AG04450 (cell line): Measurements from ENCODE around the gene C5orf47. TPM values are rescaled to one million over a fixed set of nuclear protein-coding genes. Genes with fewer than 3 reads are reported as not detected.

Experiments used
- CTCF ChIA-PET: fragments of 300-600, 350-600 bp; formaldehyde crosslinking; extraction: SDS; loops from one replicate; lab custom pipeline; 2022; ENCODE audit warnings: antibody characterized with exemption, inconsistent platforms; lab: Charles Lee
- POLR2A ChIA-PET: fragments of 350-600 bp; formaldehyde crosslinking; extraction: SDS; loops from one replicate; lab custom pipeline; 2021; ENCODE audit warnings: antibody characterized with exemption, inconsistent platforms; lab: Yijun Ruan, JAX
- DNase-seq: peaks from one replicate; pipeline ENCODE4 v3.0.0-alpha.2; 2011; ENCODE audit warnings: low read depth, low spot score
- H3K27ac ChIP-seq: one replicate; pipeline ENCODE4 v1.5.1; 2012; ENCODE audit warnings: low read depth, low read length, control low read depth
- H3K27me3 ChIP-seq: one replicate; pipeline ENCODE4 v1.6.0; 2012; ENCODE audit warnings: low read length; ENCODE audit not compliant: control insufficient read depth, insufficient read depth
- H3K4me3 ChIP-seq: 2 replicates; pipeline ENCODE4 v1.5.1; 2011; ENCODE audit warnings: mild to moderate bottlenecking, low read depth, low read length, control low read depth
- H3K9me3 ChIP-seq: 2 replicates; pipeline ENCODE4 v1.5.1; 2012; ENCODE audit warnings: low read length; ENCODE audit not compliant: control insufficient read depth, insufficient read depth
- polyA minus RNA-seq: library from RNA; depleted of rRNA, polyadenylated mRNA; stranded (reverse); fragments of >200 nt; gene quantifications from 2 replicates; pipeline ENCODE4 v1.2.3, GENCODE V29; 2011; rRNA and poly(A)+ RNA removed
- polyA plus RNA-seq: library from polyadenylated mRNA; depleted of rRNA; stranded (reverse); fragments of >200 nt; gene quantifications from 2 replicates; pipeline ENCODE4 v1.2.3, GENCODE V29; 2011; rRNA removed
- TF ChIP-seq, protein P1 (sequence below): IDR thresholded peaks from 2 replicates; pipeline ENCODE4 v1.5.1; 2011; ENCODE audit warnings: low read depth, low read length, control low read depth, inconsistent platforms

The C5orf47 gene, protein sequence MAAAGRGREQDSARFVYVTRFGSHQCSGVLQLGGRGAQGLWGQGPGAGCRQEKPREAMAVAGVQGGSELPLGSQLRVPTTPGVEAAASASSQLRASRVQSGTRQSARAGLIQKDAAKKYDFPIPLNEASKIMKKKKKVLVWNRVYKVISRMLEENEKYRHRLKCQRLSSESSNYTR
- not detected in 2 replicates for polyA plus RNA-seq
- not detected in 2 replicates for polyA minus RNA-seq

DNA sequence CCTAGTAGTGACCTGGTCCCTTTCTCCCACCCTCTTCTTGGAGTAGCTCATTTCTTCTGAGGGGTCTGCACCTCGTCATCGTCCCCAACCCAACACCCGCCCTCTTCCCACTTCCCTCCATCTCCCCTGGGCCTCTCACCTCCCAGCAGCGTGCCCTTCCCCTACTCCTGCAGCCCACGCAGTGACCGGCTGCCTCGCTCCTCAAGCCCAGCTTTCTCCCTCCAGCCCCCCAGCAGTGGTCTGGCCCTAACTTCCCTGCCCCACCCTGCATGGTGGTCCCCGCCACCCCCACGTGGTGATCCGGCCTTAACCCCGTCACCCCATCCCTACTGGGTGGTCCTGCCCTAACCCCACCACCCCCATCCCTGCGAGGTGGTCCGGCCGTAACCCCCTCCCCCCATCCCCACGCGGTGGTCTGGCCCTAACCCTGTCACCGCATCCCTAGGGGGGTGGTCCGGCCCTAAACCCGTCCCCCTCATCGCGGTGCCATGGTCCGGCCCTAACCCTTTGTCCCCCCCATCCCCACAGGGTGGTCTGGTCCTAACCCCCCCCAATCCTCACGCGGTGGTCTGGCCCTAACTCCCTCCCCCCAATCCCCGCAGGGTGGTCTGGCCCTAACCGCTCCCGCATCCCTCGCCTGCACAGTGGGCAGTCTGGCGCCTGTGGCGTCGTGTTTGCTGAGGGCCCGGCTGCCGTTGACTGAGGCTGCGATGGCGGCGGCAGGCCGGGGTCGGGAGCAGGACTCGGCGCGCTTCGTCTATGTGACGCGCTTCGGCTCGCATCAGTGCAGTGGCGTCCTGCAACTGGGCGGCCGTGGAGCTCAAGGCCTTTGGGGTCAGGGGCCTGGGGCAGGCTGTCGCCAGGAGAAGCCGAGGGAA is at the start of gene C5orf47:
TSS of gene C5orf47 (plus strand) at position 617 of the 878 bp plus-strand sequence. CDS start at position 711, 94 bp downstream.
- Histone ChIP-seq H3K27me3 (peaks cover 4% of the 10 kb centered on the region), H3K9me3 (peaks cover 6% of the 10 kb centered on the region; the same call in 1 of the 2 replicates), H3K27ac (no peak within 1 kb of the TSS), H3K4me3 (no peak within 1 kb of the TSS)
- TF ChIP-seq, protein P1, sequence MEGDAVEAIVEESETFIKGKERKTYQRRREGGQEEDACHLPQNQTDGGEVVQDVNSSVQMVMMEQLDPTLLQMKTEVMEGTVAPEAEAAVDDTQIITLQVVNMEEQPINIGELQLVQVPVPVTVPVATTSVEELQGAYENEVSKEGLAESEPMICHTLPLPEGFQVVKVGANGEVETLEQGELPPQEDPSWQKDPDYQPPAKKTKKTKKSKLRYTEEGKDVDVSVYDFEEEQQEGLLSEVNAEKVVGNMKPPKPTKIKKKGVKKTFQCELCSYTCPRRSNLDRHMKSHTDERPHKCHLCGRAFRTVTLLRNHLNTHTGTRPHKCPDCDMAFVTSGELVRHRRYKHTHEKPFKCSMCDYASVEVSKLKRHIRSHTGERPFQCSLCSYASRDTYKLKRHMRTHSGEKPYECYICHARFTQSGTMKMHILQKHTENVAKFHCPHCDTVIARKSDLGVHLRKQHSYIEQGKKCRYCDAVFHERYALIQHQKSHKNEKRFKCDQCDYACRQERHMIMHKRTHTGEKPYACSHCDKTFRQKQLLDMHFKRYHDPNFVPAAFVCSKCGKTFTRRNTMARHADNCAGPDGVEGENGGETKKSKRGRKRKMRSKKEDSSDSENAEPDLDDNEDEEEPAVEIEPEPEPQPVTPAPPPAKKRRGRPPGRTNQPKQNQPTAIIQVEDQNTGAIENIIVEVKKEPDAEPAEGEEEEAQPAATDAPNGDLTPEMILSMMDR, result no peak
- ChIA-PET POLR2A (no interaction called here), CTCF (no interaction called here)
- DNase-seq, result no peak

DNA sequence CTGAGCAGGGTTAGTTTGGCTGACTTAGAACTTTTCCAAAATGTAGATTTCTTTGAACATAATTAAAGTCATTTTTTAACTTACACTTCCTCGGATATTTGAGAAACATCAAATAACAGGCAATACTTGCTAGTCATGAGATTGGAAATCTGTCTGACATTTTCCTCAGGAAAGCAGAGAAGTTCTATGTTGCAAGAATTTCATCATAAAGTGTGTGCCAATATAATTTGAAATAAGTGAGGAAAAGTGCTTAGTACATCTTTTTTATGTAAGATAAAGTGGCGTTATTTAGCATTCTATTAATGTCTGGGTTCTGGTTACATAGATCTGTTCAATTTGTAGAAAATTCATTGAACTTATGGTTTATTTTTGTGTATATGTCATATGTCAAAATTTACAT is 48.7 kb upstream of the C5orf47 start:
- CTCF ChIA-PET, result interaction anchor here (0.6 to 1.8 kb wide), 6 partner anchors 15 to 1306 kb away, joined by 3 to 7 read pairs (median 4); no protein-coding TSS in a partner anchor
- H3K27me3 ChIP-seq, result no peaks in the 10 kb centered on the region
- no peak overlapping the region for H3K27ac ChIP-seq
- TF ChIP-seq, protein P1, result no peak
- no peaks in the 10 kb centered on the region for H3K9me3 ChIP-seq
- POLR2A ChIA-PET, result interaction anchor here (0.6 to 0.7 kb wide), 2 partner anchors 36 to 754 kb away, joined by 3 to 7 read pairs; no protein-coding TSS in a partner anchor
- no peak overlapping the region for H3K4me3 ChIP-seq
- DNase-seq, result no peak

- TF ChIP-seq, protein P1, result no peak
- CTCF ChIA-PET, result interaction anchor here (1.3 to 1.8 kb wide), 3 partner anchors 16 to 325 kb away, joined by 4 to 7 read pairs (median 5); no protein-coding TSS in a partner anchor
- Histone ChIP-seq H3K27me3 (no peaks in the 10 kb centered on the region), H3K27ac (no peak overlapping the region), H3K4me3 (no peak overlapping the region), H3K9me3 (no peaks in the 10 kb centered on the region)
- POLR2A ChIA-PET, result no interaction called here
- DNase-seq, result no peak
Measured at GRCh38 chr5:173941102-173941501, 47.9 kb upstream of the C5orf47 start.

DNA sequence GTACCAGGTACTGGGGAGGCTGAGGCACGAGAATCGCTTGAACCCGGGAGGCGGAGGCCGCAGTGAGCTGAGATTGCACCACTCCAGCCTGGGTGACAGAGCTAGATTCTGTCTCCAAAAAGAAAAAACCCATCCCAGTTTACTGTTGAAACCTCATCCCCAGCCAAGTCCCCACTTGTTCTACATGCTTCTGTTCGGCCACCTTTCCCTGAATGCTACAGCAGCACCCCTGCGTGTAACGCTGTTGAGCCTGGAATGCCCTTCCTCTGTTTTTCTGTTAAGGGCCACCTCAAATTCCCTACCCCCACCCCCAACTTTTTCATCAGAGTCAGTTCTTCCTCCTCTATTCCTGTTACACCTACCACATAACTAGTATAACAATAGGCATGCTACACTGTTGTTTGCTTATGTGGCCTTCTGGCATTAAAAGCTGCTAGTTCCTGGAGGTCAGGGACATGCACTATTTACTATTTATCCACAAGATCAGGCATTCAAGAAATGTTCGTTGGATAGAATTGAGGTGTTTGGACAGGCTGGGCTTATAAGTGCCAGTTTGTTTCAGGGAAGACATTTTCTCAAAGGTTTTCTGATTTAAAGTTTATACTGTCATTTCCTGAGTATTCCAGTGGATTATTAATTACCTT is 47.1 kb upstream of the C5orf47 start:
- POLR2A ChIA-PET, result interaction anchor here (0.7 kb wide), 1 partner anchor 48 kb away, joined by 4 read pairs; no protein-coding TSS in a partner anchor
- Histone ChIP-seq H3K4me3 (no peak overlapping the region), H3K27ac (no peak overlapping the region), H3K27me3 (no peaks in the 10 kb centered on the region), H3K9me3 (no peaks in the 10 kb centered on the region)
- TF ChIP-seq, protein P1, result no peak
- CTCF ChIA-PET, result interaction anchor here (1.5 to 5.1 kb wide), 4 partner anchors 16 to 323 kb away, joined by 4 to 33 read pairs (median 9); no protein-coding TSS in a partner anchor
- DNase-seq, result no peak
